ENCODE measurements around the gene FER.
"Not testable (repeated sequence)": the region's sequence is repeated elsewhere in the genome, so short reads cannot be mapped to it uniquely, and the experiment has no call there.

Gene FER

GRCh38 chr5:108747774-108748400 is at the start of gene FER:
FER (plus strand) TSS chr5:108747897; CDS start chr5:108798183, 50,286 bp downstream.
- DNase-seq, result peak; percentile 45

DNA sequence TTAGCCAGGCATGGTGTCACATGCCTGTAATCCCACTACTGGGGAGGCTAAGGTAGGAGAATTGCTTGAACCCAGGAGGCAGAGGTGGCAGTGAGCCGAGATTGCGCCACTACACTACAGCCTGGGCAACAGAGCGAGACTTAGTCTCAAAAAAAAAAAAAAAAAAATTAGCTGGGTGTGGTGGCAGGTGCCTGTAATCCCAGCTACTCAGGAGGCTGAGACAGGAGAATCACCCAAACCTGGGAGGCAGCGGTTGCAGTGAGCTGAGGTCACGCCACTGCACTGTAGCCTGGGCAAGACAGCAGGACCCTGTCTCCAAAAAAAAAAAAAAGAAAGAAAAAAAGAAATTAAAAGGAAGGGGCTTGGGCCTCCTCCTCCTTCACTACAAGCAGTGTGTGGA is 47.3 kb upstream of the FER start:
- not testable (repeated sequence) for DNase-seq

- DNase-seq, result no peak
Observed at GRCh38 chr5:108700930-108701329, 46.8 kb upstream of the FER start.

DNA sequence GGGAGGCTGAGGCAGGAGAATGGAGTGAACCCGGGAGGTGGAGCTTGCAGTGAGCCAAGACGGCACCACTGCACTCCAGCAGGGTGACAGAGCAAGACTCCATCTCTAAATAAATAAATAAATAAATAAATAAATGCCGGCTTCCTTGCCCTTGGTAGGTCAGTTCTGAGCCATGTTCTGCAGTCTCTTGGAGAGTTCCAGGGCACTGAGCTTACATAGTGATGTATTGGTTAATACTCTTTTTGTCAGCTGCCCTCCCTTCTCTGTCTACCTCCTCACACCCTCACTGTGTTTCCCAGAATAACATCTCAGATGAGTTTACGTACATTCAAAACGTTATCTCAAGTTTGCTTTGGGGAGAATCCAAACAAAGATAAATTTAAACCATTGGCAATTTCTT is 45.2 kb upstream of the FER start:
- no peak for DNase-seq

- no peak for DNase-seq
Observed at GRCh38 chr5:108703313-108703712, 44.4 kb upstream of the FER start.

- no peak for DNase-seq
Observed at GRCh38 chr5:108707141-108707540, 40.6 kb upstream of the FER start.

DNA sequence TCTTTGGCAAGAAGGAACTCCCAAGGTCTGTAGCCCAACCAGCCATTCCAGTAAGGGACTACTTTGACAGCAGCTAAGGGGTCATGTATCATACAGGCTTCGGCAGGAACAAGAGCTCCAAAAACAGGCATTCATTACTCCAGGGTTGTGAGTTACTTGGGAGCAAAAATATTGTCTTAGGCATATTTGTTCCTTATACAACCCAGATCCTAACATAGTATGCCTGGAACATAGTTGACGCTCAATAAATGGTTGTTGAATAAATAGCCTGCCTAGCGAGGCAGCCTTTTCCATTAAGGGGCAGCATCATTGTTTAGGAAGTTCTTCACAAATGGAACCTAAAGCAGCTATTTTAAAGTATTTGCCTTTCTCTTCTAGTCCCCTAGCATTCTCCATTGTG is 35.8 kb upstream of the FER start:
- DNase-seq, result no peak

DNA sequence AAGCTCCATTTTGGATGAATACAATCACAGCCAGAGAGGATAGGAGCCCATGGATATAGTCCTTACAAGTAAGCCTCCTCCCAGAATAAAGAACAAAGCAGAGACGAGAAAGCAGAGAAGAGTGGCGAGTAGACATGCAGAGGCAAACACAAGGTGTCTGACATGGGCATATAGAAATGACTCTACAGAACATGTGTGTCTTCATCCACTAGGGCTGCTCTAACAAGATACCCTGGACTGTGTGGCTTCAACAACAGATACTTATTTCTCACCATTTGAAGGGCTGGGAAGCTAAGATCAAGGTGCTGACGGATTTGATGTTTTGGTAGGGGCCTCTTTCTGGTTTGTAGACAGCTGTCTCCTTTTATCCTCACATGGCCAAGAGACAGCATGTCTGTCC is 32.3 kb upstream of the FER start:
- no peak for DNase-seq

GRCh38 chr5:108720391-108720790 is 27.3 kb upstream of the FER start:
- DNase-seq, result no peak

DNA sequence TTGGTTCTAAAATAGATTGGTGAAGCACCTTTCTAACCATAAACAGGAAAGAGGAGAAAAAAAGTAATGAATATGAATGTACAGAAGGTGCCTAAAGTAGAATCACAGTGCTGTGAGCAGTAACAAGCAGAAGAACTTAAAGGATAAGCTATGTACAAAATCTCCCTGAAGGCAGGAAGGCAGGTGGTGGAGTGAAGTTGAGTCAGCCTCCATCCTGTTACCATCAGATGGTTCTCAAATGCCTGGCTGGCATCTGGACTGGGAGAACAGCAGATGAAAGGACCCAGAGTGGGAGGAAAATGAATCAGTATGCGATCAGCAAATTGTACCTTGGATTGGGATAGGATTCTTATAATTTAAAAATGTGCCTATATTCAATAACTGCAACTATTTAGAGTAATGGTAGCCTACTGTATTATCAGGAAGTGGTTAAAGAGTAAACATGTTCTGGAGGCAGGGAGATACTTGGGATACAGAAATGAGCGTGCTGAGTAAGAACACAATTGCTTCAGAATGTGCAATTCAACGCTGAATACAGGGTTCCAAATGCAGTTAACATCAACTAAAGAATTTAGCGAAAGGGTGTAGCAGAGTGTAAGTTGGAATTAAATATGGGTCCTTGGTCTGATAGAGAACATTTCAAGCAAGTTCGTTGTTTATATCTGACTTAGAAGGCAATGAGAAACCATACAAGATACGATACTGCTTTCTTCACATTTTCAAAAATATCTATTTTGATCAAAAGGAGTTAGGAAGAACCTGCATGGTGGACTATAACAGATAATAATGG is 21.1 kb upstream of the FER start:
- no peak for DNase-seq

DNA sequence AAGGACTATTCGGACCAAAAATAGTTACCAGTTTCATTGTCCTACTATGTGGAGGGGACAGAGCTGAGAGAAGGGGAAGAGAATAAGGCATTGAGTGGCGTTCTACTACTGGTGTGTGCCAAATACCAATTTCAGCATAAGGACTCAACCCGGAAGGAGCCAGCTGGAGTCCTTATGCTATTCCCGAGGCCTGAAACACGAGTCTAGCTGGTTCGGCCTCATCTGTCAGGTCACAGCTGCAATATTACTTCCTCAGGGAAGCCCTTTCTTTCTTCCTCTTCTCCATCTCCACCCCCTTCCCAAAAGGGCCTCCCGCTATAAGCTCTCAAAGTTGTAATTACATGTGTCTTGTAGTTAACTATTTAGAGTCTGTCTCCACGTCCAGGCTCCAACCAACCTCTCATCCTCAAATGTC is 20.5 kb upstream of the FER start:
- DNase-seq, result no peak

DNA sequence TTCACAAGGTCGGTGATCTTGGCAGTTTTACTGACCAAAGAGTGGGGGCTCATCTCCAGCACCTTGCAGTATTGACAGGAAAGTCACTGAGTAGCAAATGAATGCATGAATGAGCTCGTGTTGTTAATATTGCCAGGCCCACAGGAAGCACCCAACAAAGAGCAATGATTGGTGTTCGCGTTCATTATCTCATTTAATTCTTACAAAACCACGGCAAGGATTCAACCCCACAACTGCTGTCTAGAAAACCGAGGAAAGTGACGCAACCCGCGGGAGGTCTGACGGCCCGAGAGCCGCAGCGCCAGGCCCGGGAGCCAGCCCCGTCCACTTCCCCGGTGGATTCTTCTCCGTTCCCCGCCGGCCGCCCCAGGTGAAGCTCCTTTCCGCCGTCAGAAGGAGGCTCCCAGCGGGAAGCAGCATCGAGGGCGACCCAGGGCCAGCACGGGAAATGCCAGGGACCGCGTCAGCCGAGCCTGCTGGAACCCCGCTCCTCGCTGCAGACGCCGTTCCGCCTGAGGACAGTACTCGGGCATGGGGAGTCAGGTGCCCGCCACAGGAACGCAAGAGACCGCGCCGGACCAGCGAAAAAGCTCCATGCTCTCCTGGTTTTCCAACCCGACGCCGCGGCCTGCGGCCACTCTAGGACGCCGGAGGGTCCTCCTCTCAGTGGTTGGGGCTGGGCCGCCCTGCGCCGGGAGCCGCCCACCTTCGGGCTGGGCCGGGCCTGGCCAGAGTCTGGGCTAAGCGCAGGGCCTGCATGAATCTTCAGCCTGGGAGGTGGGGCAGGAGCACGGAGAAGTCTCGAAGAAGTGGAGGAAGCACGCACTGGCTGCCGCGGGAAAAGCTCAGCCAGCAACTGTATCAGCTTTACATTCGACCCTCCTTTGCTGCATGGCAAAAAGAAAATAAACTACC is 19.8 kb upstream of the FER start:
- DNase-seq, result peak; percentile 33

GRCh38 chr5:108728566-108729241 is 19.0 kb upstream of the FER start:
- peak; percentile 30 for DNase-seq

- no peak for DNase-seq
Observed at GRCh38 chr5:108729242-108729615, 18.5 kb upstream of the FER start.

DNA sequence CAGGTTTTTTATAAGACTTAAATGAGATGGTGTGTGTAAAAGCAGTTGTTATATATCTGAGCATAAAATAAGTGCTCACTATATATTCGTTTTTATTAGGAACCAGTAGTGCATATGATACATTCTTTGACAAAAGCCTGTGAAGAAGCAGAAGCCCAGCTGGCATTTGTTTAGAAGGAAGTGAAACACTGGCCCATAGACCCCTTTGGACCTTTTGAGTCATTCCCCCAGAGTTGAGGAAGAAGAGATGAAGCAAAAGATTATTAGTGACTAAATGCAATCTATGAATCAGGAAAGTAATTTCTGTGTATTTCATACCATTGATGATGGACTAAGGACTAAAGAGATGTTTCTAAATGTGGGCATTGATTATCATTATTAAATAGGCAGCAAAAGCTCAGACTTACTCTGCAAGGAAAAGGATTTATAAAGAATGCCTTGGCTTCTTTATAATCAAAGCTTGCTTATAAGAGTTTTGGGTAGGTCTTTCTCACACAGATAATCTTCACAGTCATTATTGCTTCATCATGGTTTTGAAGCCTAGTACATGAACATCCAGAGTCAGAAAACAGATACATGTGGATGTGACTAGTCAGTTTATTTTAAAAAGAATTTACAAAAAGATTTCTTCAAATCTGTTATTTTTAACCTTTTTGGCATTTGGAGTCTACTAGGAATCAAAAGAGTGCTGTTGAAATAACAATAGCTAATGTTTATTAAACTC is 16.9 kb upstream of the FER start:
- DNase-seq, result no peak

- no peak for DNase-seq
Observed at GRCh38 chr5:108735790-108736189, 11.9 kb upstream of the FER start.

DNA sequence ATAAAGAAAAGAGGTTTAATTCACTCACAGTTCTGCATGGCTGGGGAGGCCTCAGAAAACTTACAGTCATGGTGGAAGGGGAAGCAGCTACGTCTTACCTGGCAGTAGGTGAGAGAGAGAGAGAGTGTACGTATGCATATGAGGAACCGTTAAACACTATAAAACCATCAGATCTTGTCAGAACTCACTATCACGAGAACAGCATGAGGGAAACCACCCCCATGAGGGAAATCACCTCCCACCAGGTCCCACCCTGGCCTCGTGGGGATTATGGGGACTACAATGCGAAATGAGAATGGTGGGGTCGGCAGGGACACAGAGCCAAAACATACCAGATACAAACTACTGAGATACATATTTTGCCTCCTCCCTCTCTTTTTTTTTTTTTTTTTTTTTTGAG is 10.8 kb upstream of the FER start:
- no peak for DNase-seq

- DNase-seq, result no peak
Observed at GRCh38 chr5:108739376-108739775, 8.3 kb upstream of the FER start.

GRCh38 chr5:108739906-108740305 is 7.8 kb upstream of the FER start:
- DNase-seq, result no peak

GRCh38 chr5:108743319-108743718 is 4.4 kb upstream of the FER start:
- no peak for DNase-seq

- DNase-seq, result no peak
Observed at GRCh38 chr5:108743846-108744245, 3.9 kb upstream of the FER start.

- DNase-seq, result no peak
Observed at GRCh38 chr5:108747111-108747773, 455 bp upstream of the FER start.

Data from stimulated activated CD4-positive, alpha-beta T cell treated with anti-CD3 and anti-CD28 coated beads, Interleukin-1b, Interleukin-23, amount 100 ng/mL, for 48 hours (primary cell).